Measurements from ENCODE around the gene GPA33.

GPA33 gene

DNA sequence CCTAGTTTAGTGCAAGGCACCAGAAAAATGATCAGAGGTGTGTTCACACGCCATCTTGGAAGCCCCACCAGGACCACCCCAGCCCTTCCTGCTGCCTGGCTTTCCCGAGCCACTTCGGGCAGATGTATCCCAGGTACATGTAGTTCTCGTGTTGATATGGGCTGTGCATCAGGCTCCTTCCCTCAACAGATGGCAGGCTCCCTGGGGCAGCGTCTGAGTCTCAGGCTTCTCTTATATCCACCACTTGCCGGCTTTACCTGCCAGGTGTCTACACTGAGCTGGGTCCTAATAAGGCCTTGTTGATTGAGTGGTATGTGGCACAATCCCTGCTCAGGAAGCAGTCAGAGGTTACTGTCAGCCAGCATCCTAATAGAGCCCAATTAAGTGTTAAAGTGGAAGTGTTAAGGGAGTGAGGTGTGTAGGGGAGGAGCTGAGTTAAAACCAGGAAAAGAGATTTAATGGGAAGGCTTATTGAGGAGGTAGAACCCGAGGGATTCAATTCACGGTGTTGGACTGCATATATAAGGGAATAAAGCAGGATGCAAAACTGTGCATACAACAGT, 8.5 kb downstream of the GPA33 start:
- no peak for DNase-seq (ENCODE audit: low spot score)
- Histone ChIP-seq H3K27ac (no peak overlapping the region), H3K4me3 (no peak overlapping the region)
- TF ChIP-seq, protein P1, sequence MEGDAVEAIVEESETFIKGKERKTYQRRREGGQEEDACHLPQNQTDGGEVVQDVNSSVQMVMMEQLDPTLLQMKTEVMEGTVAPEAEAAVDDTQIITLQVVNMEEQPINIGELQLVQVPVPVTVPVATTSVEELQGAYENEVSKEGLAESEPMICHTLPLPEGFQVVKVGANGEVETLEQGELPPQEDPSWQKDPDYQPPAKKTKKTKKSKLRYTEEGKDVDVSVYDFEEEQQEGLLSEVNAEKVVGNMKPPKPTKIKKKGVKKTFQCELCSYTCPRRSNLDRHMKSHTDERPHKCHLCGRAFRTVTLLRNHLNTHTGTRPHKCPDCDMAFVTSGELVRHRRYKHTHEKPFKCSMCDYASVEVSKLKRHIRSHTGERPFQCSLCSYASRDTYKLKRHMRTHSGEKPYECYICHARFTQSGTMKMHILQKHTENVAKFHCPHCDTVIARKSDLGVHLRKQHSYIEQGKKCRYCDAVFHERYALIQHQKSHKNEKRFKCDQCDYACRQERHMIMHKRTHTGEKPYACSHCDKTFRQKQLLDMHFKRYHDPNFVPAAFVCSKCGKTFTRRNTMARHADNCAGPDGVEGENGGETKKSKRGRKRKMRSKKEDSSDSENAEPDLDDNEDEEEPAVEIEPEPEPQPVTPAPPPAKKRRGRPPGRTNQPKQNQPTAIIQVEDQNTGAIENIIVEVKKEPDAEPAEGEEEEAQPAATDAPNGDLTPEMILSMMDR (IDR thresholded peaks at IDR 0.05), result no peak

DNA sequence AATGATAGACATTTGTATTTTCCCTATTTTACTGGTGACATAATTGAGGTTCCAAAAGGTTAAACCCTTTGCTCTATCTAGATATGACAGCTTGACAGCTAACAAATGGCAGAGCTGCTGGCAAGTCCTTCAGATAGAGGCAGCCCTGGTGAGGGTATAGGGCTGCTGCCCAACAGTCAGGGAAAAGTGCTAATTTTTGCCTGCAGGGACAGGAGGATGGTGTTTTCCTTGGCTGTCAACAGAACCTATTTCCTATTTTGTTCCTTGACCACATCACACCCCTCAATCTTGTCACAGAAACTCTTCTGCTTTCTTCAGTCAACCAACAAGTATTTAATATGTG, 12.3 kb downstream of the GPA33 start:
- TF ChIP-seq, protein P1 (IDR thresholded peaks at IDR 0.05), result no peak
- no peak for DNase-seq (ENCODE audit: low spot score)
- Histone ChIP-seq H3K4me3 (no peak overlapping the region), H3K27ac (no peak overlapping the region)

DNA sequence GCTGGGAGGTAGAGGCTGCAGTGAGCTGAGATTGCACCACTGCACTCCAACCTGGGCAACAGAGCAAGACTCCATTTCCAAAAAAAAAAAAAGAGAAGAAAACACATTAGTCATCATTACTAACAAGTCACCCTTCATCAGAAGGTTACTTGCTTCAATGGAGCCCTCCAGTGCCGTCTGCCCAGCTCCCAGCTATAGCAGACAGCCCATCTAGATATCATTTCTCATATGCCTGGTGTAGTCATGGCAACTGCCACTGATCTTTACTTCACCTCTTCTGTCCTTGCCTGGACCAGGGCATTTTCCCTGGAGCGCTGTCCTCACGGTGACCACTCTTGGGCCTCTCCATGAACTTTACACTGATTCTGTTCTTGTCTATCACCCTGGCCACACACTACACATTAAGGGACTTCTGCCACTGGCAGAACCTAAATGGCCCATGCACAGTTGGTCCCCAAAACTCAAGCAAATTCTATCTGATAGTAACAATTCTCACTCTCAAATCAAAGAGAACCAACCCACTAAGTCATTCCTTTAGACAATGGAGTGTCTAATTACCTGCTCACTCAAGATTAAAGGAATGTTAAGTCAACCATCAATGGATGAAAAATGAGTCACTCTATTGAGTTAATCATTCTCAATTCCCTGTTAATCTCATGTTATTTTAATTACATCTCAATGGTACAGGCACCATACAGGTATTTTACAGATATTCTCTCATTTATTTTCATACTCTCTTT, 12.9 kb downstream of the GPA33 start:
- TF ChIP-seq, protein P1 (IDR thresholded peaks at IDR 0.05), result no peak
- H3K4me3 ChIP-seq, result no peak overlapping the region
- DNase-seq (ENCODE audit: low spot score), result no peak
- H3K27ac ChIP-seq, result no peak overlapping the region

DNA sequence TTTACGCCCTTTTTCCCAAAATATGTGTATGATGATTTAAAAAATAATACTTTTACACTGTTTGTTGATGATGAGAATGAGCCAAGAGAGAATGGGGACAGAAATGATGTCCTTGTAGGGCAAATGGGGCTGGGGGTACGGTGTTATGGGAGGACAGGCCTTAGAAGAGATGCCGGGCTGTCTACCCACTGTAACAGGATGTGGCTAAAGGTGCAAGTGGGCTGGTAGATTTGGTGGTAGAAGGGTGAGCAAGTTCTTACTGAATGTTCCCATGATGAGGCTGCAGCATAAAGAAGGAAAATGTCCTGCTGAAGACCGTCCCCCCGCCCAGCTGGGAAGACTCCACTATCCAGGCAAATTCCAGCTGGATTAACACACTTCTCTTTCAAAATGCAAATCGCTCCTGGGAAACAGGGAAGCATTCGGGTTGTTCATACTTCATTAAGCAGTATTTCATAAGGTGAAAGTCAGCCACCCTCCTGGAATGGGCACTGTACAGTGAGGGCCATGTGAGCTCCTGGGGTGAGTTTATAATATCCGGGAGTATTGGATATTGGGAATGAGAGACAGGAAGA, 14.0 kb downstream of the GPA33 start:
- TF ChIP-seq, protein P1 (IDR thresholded peaks at IDR 0.05), result no peak
- no peak overlapping the region for H3K4me3 ChIP-seq
- no peak for DNase-seq (ENCODE audit: low spot score)
- H3K27ac ChIP-seq, result no peak overlapping the region

DNA sequence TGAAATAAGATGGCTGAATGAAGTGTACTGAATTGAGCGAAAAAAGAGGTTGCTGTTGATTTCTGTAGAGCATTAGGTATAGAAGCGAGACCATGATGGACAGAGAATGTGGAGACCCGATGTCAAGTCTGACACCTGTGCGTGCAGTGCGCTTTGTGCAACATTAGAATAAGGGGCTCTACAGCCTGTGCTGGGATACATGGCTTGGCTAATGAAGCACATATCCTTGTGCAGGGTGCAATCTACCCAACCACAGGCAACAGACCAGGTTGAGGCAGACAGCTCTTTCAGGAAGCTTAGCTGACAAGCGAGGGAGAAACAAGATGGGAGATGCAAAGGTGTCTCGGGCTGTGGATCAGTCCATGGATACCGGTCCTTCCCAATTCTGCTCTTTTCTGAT, 18.9 kb downstream of the GPA33 start:
- DNase-seq (ENCODE audit: low spot score), result no peak
- Histone ChIP-seq H3K27ac (no peak overlapping the region), H3K4me3 (no peak overlapping the region)
- TF ChIP-seq, protein P1 (IDR thresholded peaks at IDR 0.05), result no peak

DNA sequence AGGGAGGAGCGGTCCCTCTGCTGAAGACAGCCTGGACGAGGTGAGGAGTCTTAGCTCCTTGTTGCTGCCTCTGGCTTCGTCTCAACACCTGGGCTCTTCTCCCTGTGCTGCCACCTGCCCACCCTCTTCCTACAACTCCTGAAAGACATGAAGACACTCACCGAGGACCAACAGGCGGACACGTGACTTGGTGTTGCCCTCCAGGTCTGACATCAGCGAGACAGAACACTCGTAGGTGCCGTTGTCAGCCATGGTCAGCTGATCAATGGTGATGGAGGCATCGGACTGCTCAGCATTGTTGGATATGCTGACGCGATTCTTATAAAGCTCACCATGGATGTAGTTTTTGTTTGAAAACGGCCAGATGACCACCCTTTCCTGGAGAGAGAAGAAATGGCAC, 21.4 kb downstream of the GPA33 start:
- TF ChIP-seq, protein P1 (IDR thresholded peaks at IDR 0.05), result no peak
- DNase-seq (ENCODE audit: low spot score), result no peak

DNA sequence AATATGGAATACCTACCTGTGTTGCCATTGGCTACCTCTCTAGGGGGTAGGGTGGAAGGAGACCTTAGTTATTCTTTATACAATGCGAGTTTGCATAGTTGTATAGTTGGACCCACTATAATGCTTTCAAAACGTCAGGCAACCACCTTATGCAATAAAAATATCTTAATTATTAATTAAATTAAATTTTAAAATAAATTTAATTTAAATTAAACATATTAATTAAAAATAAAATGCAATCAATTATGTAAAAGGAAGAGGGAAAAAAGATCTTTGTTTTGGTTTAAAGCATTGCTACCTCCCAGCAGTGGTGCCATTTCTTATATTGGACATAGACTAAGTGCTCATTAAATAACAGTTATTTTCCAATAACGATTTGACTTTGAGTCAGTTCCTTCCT, 22.3 kb downstream of the GPA33 start:
- DNase-seq (ENCODE audit: low spot score), result no peak
- TF ChIP-seq, protein P1 (IDR thresholded peaks at IDR 0.05), result no peak
- H3K27ac ChIP-seq, result no peak overlapping the region
- no peak overlapping the region for H3K4me3 ChIP-seq

More for the DNA sequence above, 21.4 kb downstream of the GPA33 start:
- Histone ChIP-seq H3K4me3 (no peak overlapping the region), H3K27ac (no peak overlapping the region)
